IMR-90 (cell line): ENCODE measurements around the gene PILRA. TPM values are rescaled to one million over a fixed set of nuclear protein-coding genes. Genes with fewer than 3 reads are reported as not detected.

Experiments used
- ATAC-seq: fragments of 200-7000 bp; cut with Tn5 transposase; 2 replicates; pipeline ENCODE4 v1.9.1; 2020; ENCODE audit warnings: low read depth, mild to moderate bottlenecking, moderate library complexity
- BruUV-seq: library from RNA; stranded (reverse); fragments of 400-500 nt; replicated peaks from 2 replicates; lab custom pipeline; 2021; lab: Mats Ljungman, UMichigan
- CTCF ChIA-PET: fragments of 300-600 bp; formaldehyde crosslinking; extraction: SDS; loops from one replicate; lab custom pipeline; 2021; ENCODE audit warnings: antibody characterized with exemption; lab: Yijun Ruan, JAX
- POLR2A ChIA-PET: fragments of 300-600 bp; sonication (Branson Sonifier 250); formaldehyde crosslinking; loops from one replicate; lab custom pipeline; 2022; ENCODE audit warnings: antibody characterized with exemption; ENCODE audit not compliant: unreplicated experiment; lab: Charles Lee
- DNase-seq: peaks from one replicate; pipeline ENCODE4 v3.0.0; 2013
- H2AFZ ChIP-seq: replicated peaks from 2 replicates; pipeline ENCODE3; 2013; ENCODE audit warnings: low read length, mild to moderate bottlenecking; ENCODE audit not compliant: poor library complexity
- H2AK5ac ChIP-seq: 2 replicates; pipeline ENCODE4 v1.6.1; 2013; ENCODE audit warnings: low read depth, low read length, inconsistent platforms
- H2AK9ac ChIP-seq: replicated peaks from 2 replicates; pipeline ENCODE3; 2013; ENCODE audit warnings: mild to moderate bottlenecking, low read depth, low read length, moderate library complexity; ENCODE audit not compliant: poor library complexity
- H2BK120ac ChIP-seq: 2 replicates; pipeline ENCODE4 v1.6.1; 2013; ENCODE audit warnings: low read depth, low read length, inconsistent platforms
- H2BK15ac ChIP-seq: 3 replicates; pipeline ENCODE4 v1.6.1; 2013; ENCODE audit warnings: low read depth, low read length, inconsistent platforms
- H2BK20ac ChIP-seq: 2 replicates; pipeline ENCODE4 v1.6.1; 2013; ENCODE audit warnings: low read depth, mild to moderate bottlenecking, inconsistent platforms, low read length, moderate library complexity
- H2BK5ac ChIP-seq: 2 replicates; pipeline ENCODE4 v1.6.1; 2013; ENCODE audit warnings: mild to moderate bottlenecking, low read depth, low read length, inconsistent platforms; ENCODE audit not compliant: poor library complexity, severe bottlenecking
- H3K14ac ChIP-seq: replicated peaks from 2 replicates; pipeline ENCODE4 v1.6.1; 2013; ENCODE audit warnings: low read depth, low read length, inconsistent platforms
- H3K18ac ChIP-seq: 2 replicates; pipeline ENCODE4 v1.6.1; 2013; ENCODE audit warnings: low read depth, low read length, control low read depth
- H3K23ac ChIP-seq: 2 replicates; pipeline ENCODE4 v1.6.1; 2013; ENCODE audit warnings: low read depth, low read length, inconsistent platforms
- H3K27ac ChIP-seq: 2 replicates; pipeline ENCODE4 v1.5.1; 2013; ENCODE audit warnings: mild to moderate bottlenecking, control low read depth, low read length; ENCODE audit not compliant: insufficient read depth
- H3K27me3 ChIP-seq: 2 replicates; pipeline ENCODE4 v1.6.1; 2013; ENCODE audit warnings: low read length; ENCODE audit not compliant: control insufficient read depth, insufficient read depth
- H3K36me3 ChIP-seq: 2 replicates; pipeline ENCODE4 v1.6.1; 2013; ENCODE audit warnings: low read length, mixed read lengths; ENCODE audit not compliant: control insufficient read depth, insufficient read depth
- H3K4ac ChIP-seq: 2 replicates; pipeline ENCODE4 v1.6.1; 2013; ENCODE audit warnings: low read depth, low read length, inconsistent platforms
- H3K4me1 ChIP-seq: 2 replicates; pipeline ENCODE4 v1.6.1; 2013; ENCODE audit warnings: low read length, mixed read lengths; ENCODE audit not compliant: control insufficient read depth, insufficient read depth
- H3K4me2 ChIP-seq: 2 replicates; pipeline ENCODE4 v1.6.1; 2013; ENCODE audit warnings: low read depth, mild to moderate bottlenecking, control low read depth, low read length, moderate library complexity
- H3K4me3 ChIP-seq: 2 replicates; pipeline ENCODE4 v1.5.1; 2013; ENCODE audit warnings: low read depth, mild to moderate bottlenecking, control low read depth, low read length, moderate library complexity; ENCODE audit not compliant: insufficient read depth
- H3K56ac ChIP-seq: 2 replicates; pipeline ENCODE4 v1.6.1; 2013; ENCODE audit warnings: low read length, inconsistent platforms; ENCODE audit not compliant: insufficient read depth; ENCODE audit errors: extremely low read depth
- H3K79me1 ChIP-seq, 2 experiments: 2 replicates each; pipeline ENCODE4 v1.6.1; 2013; ENCODE audit warnings: low read length in 2 of 2, inconsistent platforms in 1 of 2, low read depth in 1 of 2
- H3K9ac ChIP-seq: 2 replicates; pipeline ENCODE4 v1.6.1; 2013; ENCODE audit warnings: low read depth, low read length, control low read depth
- H3K9me1 ChIP-seq: 2 replicates; pipeline ENCODE4 v1.6.1; 2013; ENCODE audit warnings: low read length, inconsistent platforms; ENCODE audit not compliant: insufficient read depth
- H3K9me3 ChIP-seq: 2 replicates; pipeline ENCODE4 v1.6.1; 2013; ENCODE audit warnings: low read length; ENCODE audit not compliant: control insufficient read depth, insufficient read depth
- H4K20me1 ChIP-seq: 2 replicates; pipeline ENCODE4 v1.6.1; 2013; ENCODE audit warnings: low read length, inconsistent platforms; ENCODE audit not compliant: insufficient read depth
- H4K5ac ChIP-seq: 2 replicates; pipeline ENCODE4 v1.6.1; 2013; ENCODE audit warnings: mild to moderate bottlenecking, low read depth, low read length, control low read depth
- H4K8ac ChIP-seq, 2 experiments: 2 replicates each; pipeline ENCODE4 v1.6.1; 2013; ENCODE audit warnings: low read depth in 2 of 2, low read length in 2 of 2, control low read depth in 1 of 2, inconsistent platforms in 1 of 2
- H4K91ac ChIP-seq: 2 replicates; pipeline ENCODE4 v1.6.1; 2013; ENCODE audit warnings: low read depth, low read length, inconsistent platforms; ENCODE audit not compliant: insufficient read depth
- BHLHE40 ChIP-seq: fragments of 150-350 bp; IDR thresholded peaks from 2 replicates; pipeline ENCODE4 v1.6.1; 2016; ENCODE audit warnings: mild to moderate bottlenecking, low read depth, low read length
- CHD1 ChIP-seq: IDR thresholded peaks from 2 replicates; pipeline ENCODE4 v1.6.1; 2012; ENCODE audit warnings: low read depth, low read length, improper control_type of control experiment
- CTCF ChIP-seq: conservative IDR thresholded peaks from 2 replicates; pipeline ENCODE4 v1.5.1; 2012; ENCODE audit warnings: mild to moderate bottlenecking, low read depth, low read length, improper control_type of control experiment
- ELK1 ChIP-seq: fragments of 150-350 bp; IDR thresholded peaks from 2 replicates; pipeline ENCODE4 v1.6.1; 2016; ENCODE audit warnings: low read depth, mild to moderate bottlenecking, low read length, moderate library complexity, borderline replicate concordance
- FOS ChIP-seq: fragments of 150-350 bp; IDR thresholded peaks from 2 replicates; pipeline ENCODE4 v1.6.1; 2016; ENCODE audit warnings: low read depth, low read length
- MAFK ChIP-seq: IDR thresholded peaks from 2 replicates; pipeline ENCODE4 v1.6.1; 2012; ENCODE audit warnings: low read depth, low read length, improper control_type of control experiment
- MAZ ChIP-seq: IDR thresholded peaks from 2 replicates; pipeline ENCODE4 v1.6.1; 2012; ENCODE audit warnings: low read depth, mild to moderate bottlenecking, low read length, improper control_type of control experiment, moderate library complexity, borderline replicate concordance
- NFE2L2 ChIP-seq: fragments of 150-350 bp; IDR thresholded peaks from 2 replicates; pipeline ENCODE4 v1.6.1; 2016; ENCODE audit warnings: low read depth, mild to moderate bottlenecking, low read length
- POLR2A ChIP-seq: IDR thresholded peaks from 2 replicates; pipeline ENCODE4 v1.6.1; 2012; ENCODE audit warnings: mild to moderate bottlenecking, low read depth, low read length
- RAD21 ChIP-seq: IDR thresholded peaks from 2 replicates; pipeline ENCODE4 v1.6.1; 2012; ENCODE audit warnings: low read length, improper control_type of control experiment
- RCOR1 ChIP-seq: IDR thresholded peaks from 2 replicates; pipeline ENCODE4 v1.6.1; 2012; ENCODE audit warnings: mild to moderate bottlenecking, low read length, improper control_type of control experiment; ENCODE audit not compliant: insufficient replicate concordance
- RFX5 ChIP-seq: IDR thresholded peaks from 2 replicates; pipeline ENCODE4 v1.8.0; 2012; ENCODE audit warnings: low read depth, mild to moderate bottlenecking, low read length, moderate library complexity
- SMC3 ChIP-seq: fragments of 150-350 bp; IDR thresholded peaks from 2 replicates; pipeline ENCODE4 v1.6.1; 2016; ENCODE audit warnings: low read depth, mild to moderate bottlenecking, antibody characterized with exemption, low read length, moderate library complexity
- USF2 ChIP-seq: fragments of 150-350 bp; IDR thresholded peaks from 2 replicates; pipeline ENCODE4 v1.6.1; 2017; ENCODE audit warnings: mild to moderate bottlenecking, antibody characterized with exemption, low read length, low read depth
- whole genome bisulfite sequencing, 2 experiments: methylation state at CpG; one replicate each; pipeline versions ENCODE4 v1.1.5 to v1.1.7; 2013; ENCODE audit warnings: missing lambda C conversion rate in 2 of 2; ENCODE audit not compliant: insufficient read length in 1 of 2; ENCODE audit errors: extremely low coverage in 2 of 2; 5-methylcytosine and 5-hydroxymethylcytosine counted together
- dilution Hi-C: fragments of 300-500 bp; cut with HindIII; formaldehyde crosslinking; loops from one replicate; pipeline ENCODE4 v1.14.3; 2018; ENCODE audit warnings: low sequenced_read_pairs; ENCODE audit not compliant: unreplicated experiment
- in situ Hi-C: fragments of 300-500 bp; cut with MboI; formaldehyde crosslinking; loops from 3 replicates; pipeline ENCODE4 v1.14.3; 2019; ENCODE audit warnings: low sequenced_read_pairs, inconsistent platforms, mixed read lengths
- intact Hi-C: fragments of 100-400 bp; cut with micrococcal nuclease; formaldehyde crosslinking; loops from 2 replicates; pipeline ENCODE4 v1.10.0; 2022
- polyA plus RNA-seq, 3 experiments: library from polyadenylated mRNA; depleted of rRNA; stranded (reverse); fragments of >200 nt; gene quantifications; 2 replicates each; pipeline ENCODE4 v1.2.3, GENCODE V29; 2012; ENCODE audit warnings: low replicate concordance in 1 of 3
- total RNA-seq: library from RNA; depleted of rRNA; stranded (reverse); fragments of >200 nt; gene quantifications from 2 replicates; pipeline ENCODE4 v1.2.3, GENCODE V29; 2012

Gene PILRA
- total and polyA plus RNA-seq, 2 of the 4 experiments (the other 2 are of a cell fraction) = 0.56 TPM; not detected in 1

- peak overlapping the region; percentile 73 to 99 for H4K8ac ChIP-seq
- no peak overlapping the region for H2BK20ac ChIP-seq
- peak overlapping the region; percentile 96 for H2BK5ac ChIP-seq
- peaks cover 13% of the 10 kb centered on the region for H4K20me1 ChIP-seq
- peak overlapping the region; percentile 90 for H2AFZ ChIP-seq
- CTCF ChIA-PET = interaction anchor here (0.7 to 1.4 kb wide), 4 partner anchors 11 to 36 kb away, joined by 3 to 8 read pairs (median 4); no protein-coding TSS in a partner anchor
- in situ Hi-C loops (loop anchor here (25.0 kb wide), 1 partner anchor 683 kb away; no protein-coding TSS in a partner anchor), intact Hi-C loops (no loop called here), dilution Hi-C loops (no loop called here)
- H3K4me1 ChIP-seq = peaks cover 7% of the 10 kb centered on the region; the same call in 1 of the 2 replicates
- WGBS, 2 experiments = 0% methylated on average over 6 of the region's 40 CpGs; no CpG with 5 or more reads in 1 of the 2 experiments
- peak overlapping the region; percentile 79; the same call in 1 of the 3 replicates for H2BK15ac ChIP-seq
- peak overlapping the region; percentile 98 for H2AK9ac ChIP-seq
- H3K4me2 ChIP-seq = peak overlapping the region; percentile 85
- H3K14ac ChIP-seq = peak overlapping the region; percentile 100
- H3K27ac ChIP-seq = peak overlapping the region; percentile 97
- POLR2A ChIA-PET = interaction anchor here (0.6 to 1.0 kb wide), 5 partner anchors 13 to 206 kb away, joined by 3 to 13 read pairs (median 5); partner anchors contain the start of gene FBXO24
- H3K9me1 ChIP-seq = peaks cover 12% of the 10 kb centered on the region
- peaks cover 20% of the 10 kb centered on the region for H3K36me3 ChIP-seq
- H3K4me3 ChIP-seq = peak overlapping the region; percentile 64
- peak overlapping the region; percentile 99 for H2AK5ac ChIP-seq
- H4K5ac ChIP-seq = peak overlapping the region; percentile 87
- H3K27me3 ChIP-seq = no peaks in the 10 kb centered on the region
- no peaks in the 10 kb centered on the region for H3K9me3 ChIP-seq
- DNase-seq (peak; percentile 99), ATAC-seq (peak; percentile 74)
- H3K23ac ChIP-seq = peak overlapping the region; percentile 98
- H3K56ac ChIP-seq = peak overlapping the region; percentile 98
- H3K18ac ChIP-seq = peak overlapping the region; percentile 89
- peak overlapping the region; percentile 95 for H3K9ac ChIP-seq
- H3K79me1 ChIP-seq = peaks cover 6 to 39% of the 10 kb centered on the region in 2 experiments; a peak in 3 of 4 replicates
- H3K4ac ChIP-seq = peak overlapping the region; percentile 97
- H2BK120ac ChIP-seq = peak overlapping the region; percentile 95
- peak overlapping the region; percentile 99 for H4K91ac ChIP-seq
- no TSS peak for BruUV-seq
- TF ChIP-seq ELK1 (no peak), NFE2L2 (peak; percentile 85), CHD1 (no peak), MAFK (peak; percentile 52), RFX5 (no peak), BHLHE40 (peak; percentile 100), RCOR1 (no peak), CTCF (no peak), POLR2A (peak; percentile 88), MAZ (peak; percentile 99), RAD21 (no peak), FOS (no peak), USF2 (peak; percentile 97), SMC3 (no peak)
Measured at GRCh38 chr7:100428967-100429636, 55.8 kb downstream of the PILRA start.
